Measurements from ENCODE around the gene RSPH9. TPM values are rescaled to one million over a fixed set of nuclear protein-coding genes. Genes with fewer than 3 reads are reported as not detected.
"Not testable (repeated sequence)": the region's sequence is repeated elsewhere in the genome, so short reads cannot be mapped to it uniquely, and the experiment has no call there.

Gene RSPH9
- total and polyA plus RNA-seq, 4 donors = 1.6 to 7.1 (median 5.6) TPM

- no peaks in the 10 kb centered on the region for H3K9me3 ChIP-seq (ENCODE audit: control insufficient read depth, insufficient read depth, low read length)
- no peak overlapping the region for H3K27ac ChIP-seq (ENCODE audit: low read depth, low read length)
- WGBS (ENCODE audit: insufficient coverage) = 59% methylated on average over 4 of the region's 8 CpGs
- H3K27me3 ChIP-seq (ENCODE audit: control insufficient read depth, insufficient read depth, low read length) = no peaks in the 10 kb centered on the region
- H3K36me3 ChIP-seq (ENCODE audit: control insufficient read depth, insufficient read depth, low read length) = no peaks in the 10 kb centered on the region
- DNase-seq (ENCODE audit: low read depth in 4 of 6, low spot score in 6 of 6) = peak in 1 of 6 donors; percentile 55
- peaks cover 22% of the 10 kb centered on the region for H3K4me1 ChIP-seq (ENCODE audit: control insufficient read depth, insufficient read depth, low read length)
- no peak overlapping the region for H3K4me3 ChIP-seq (ENCODE audit: low read depth, low read length)
Measured at GRCh38 chr6:43698584-43699349, 53.9 kb downstream of the RSPH9 start.

DNA sequence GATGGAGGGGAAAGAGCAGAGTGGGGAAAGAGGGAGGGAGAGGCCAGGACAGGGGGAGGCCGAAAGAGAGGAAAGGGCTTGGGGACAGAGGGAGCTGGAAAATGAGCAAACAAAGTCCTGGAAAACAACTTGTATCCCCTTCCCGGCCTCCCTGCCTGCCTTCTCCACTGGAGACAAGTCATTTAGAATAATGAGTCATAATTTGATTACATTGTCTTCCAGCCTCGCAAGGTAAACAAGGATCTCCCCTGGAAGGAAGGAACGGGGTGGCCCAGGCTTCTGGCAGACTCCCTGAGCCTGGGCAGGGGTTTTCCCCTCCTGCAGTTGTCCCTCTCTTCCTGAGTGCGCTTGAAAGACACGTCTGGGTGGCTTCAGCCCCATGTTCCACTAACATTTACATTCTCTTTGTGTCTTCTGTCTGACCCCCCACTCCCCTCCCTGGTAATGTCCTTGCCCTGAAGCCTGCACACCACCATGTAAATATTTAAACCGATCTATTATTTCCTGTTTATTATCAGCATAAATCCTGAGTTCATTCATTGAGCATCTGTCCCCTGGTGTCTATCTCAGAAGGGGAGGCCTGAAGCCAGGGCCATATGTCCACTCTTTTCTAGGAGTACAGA lies 54.8 kb downstream of the RSPH9 start:
- H3K9me3 ChIP-seq (ENCODE audit: control insufficient read depth, insufficient read depth, low read length) = no peaks in the 10 kb centered on the region
- no peaks in the 10 kb centered on the region for H3K36me3 ChIP-seq (ENCODE audit: control insufficient read depth, insufficient read depth, low read length)
- no peaks in the 10 kb centered on the region for H3K27me3 ChIP-seq (ENCODE audit: control insufficient read depth, insufficient read depth, low read length)
- H3K4me1 ChIP-seq (ENCODE audit: control insufficient read depth, insufficient read depth, low read length) = peaks cover 22% of the 10 kb centered on the region
- peak overlapping the region; percentile 44 for H3K27ac ChIP-seq (ENCODE audit: low read depth, low read length)
- 33% methylated on average over 5 of the region's 7 CpGs for WGBS (ENCODE audit: insufficient coverage)
- H3K4me3 ChIP-seq (ENCODE audit: low read depth, low read length) = no peak overlapping the region
- DNase-seq (ENCODE audit: low read depth in 4 of 6, low spot score in 6 of 6) = no peak

GRCh38 chr6:43700939-43701560 lies 56.2 kb downstream of the RSPH9 start:
- H3K27ac ChIP-seq (ENCODE audit: low read depth, low read length); H3K36me3 ChIP-seq (ENCODE audit: control insufficient read depth, insufficient read depth, low read length); H3K27me3 ChIP-seq (ENCODE audit: control insufficient read depth, insufficient read depth, low read length); DNase-seq (ENCODE audit: low read depth in 4 of 6, low spot score in 6 of 6); H3K4me3 ChIP-seq (ENCODE audit: low read depth, low read length); H3K9me3 ChIP-seq (ENCODE audit: control insufficient read depth, insufficient read depth, low read length): not testable (repeated sequence)
- 100% methylated on average over 3 of the region's 10 CpGs for WGBS (ENCODE audit: insufficient coverage)
- peaks cover 22% of the 10 kb centered on the region for H3K4me1 ChIP-seq (ENCODE audit: control insufficient read depth, insufficient read depth, low read length)

- no peak overlapping the region for H3K4me3 ChIP-seq (ENCODE audit: low read depth, low read length)
- H3K36me3 ChIP-seq (ENCODE audit: control insufficient read depth, insufficient read depth, low read length) = no peaks in the 10 kb centered on the region
- no peak for DNase-seq (ENCODE audit: low read depth in 4 of 6, low spot score in 6 of 6)
- peaks cover 22% of the 10 kb centered on the region for H3K4me1 ChIP-seq (ENCODE audit: control insufficient read depth, insufficient read depth, low read length)
- 5% methylated on average over 2 of the region's 2 CpGs for WGBS (ENCODE audit: insufficient coverage)
- H3K27ac ChIP-seq (ENCODE audit: low read depth, low read length) = peak overlapping the region; percentile 41
- H3K9me3 ChIP-seq (ENCODE audit: control insufficient read depth, insufficient read depth, low read length) = no peaks in the 10 kb centered on the region
- no peaks in the 10 kb centered on the region for H3K27me3 ChIP-seq (ENCODE audit: control insufficient read depth, insufficient read depth, low read length)
Measured at GRCh38 chr6:43702171-43702533, 57.3 kb downstream of the RSPH9 start.

- Histone ChIP-seq H3K36me3 (ENCODE audit: control insufficient read depth, insufficient read depth, low read length) (no peaks in the 10 kb centered on the region), H3K9me3 (ENCODE audit: control insufficient read depth, insufficient read depth, low read length) (no peaks in the 10 kb centered on the region), H3K27me3 (ENCODE audit: control insufficient read depth, insufficient read depth, low read length) (no peaks in the 10 kb centered on the region), H3K4me1 (ENCODE audit: control insufficient read depth, insufficient read depth, low read length) (peaks cover 22% of the 10 kb centered on the region), H3K4me3 (ENCODE audit: low read depth, low read length) (no peak overlapping the region), H3K27ac (ENCODE audit: low read depth, low read length) (peak overlapping the region; percentile 41)
- WGBS (ENCODE audit: insufficient coverage) = 37% methylated on average over 12 of the region's 15 CpGs
- peak in 1 of 6 donors; percentile 76 for DNase-seq (ENCODE audit: low read depth in 4 of 6, low spot score in 6 of 6)
Measured at GRCh38 chr6:43702534-43703440, 58.0 kb downstream of the RSPH9 start.

GRCh38 chr6:43703512-43704429 lies 58.9 kb downstream of the RSPH9 start:
- H3K27me3 ChIP-seq (ENCODE audit: control insufficient read depth, insufficient read depth, low read length) = no peaks in the 10 kb centered on the region
- no peaks in the 10 kb centered on the region for H3K9me3 ChIP-seq (ENCODE audit: control insufficient read depth, insufficient read depth, low read length)
- H3K36me3 ChIP-seq (ENCODE audit: control insufficient read depth, insufficient read depth, low read length) = no peaks in the 10 kb centered on the region
- peak overlapping the region; percentile 41 for H3K27ac ChIP-seq (ENCODE audit: low read depth, low read length)
- peaks cover 20% of the 10 kb centered on the region for H3K4me1 ChIP-seq (ENCODE audit: control insufficient read depth, insufficient read depth, low read length)
- DNase-seq (ENCODE audit: low read depth in 4 of 6, low spot score in 6 of 6) = no peak
- no peak overlapping the region for H3K4me3 ChIP-seq (ENCODE audit: low read depth, low read length)
- WGBS (ENCODE audit: insufficient coverage) = 73% methylated on average over 3 of the region's 8 CpGs

DNA sequence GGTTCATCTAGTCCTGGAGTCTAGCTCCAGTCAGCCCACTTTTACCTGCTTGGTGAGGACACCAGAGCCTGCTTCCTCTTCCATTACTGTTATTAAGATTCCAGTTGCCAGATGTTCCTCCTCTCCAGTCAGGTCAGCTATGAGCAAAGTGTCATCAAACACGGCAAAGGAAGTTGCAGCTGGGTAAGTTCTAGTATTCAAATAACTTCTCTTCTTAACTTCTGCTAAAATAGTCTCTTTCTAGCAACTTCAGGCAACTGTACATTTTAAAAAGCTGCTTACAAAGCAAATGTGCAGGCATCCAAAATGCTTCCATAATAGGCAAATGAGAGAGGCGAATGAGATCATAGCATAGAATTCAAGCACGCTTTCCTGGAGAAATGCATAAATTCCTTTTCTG lies 61.2 kb downstream of the RSPH9 start:
- no peaks in the 10 kb centered on the region for H3K9me3 ChIP-seq (ENCODE audit: control insufficient read depth, insufficient read depth, low read length)
- H3K4me3 ChIP-seq (ENCODE audit: low read depth, low read length) = no peak overlapping the region
- peaks cover 12% of the 10 kb centered on the region for H3K4me1 ChIP-seq (ENCODE audit: control insufficient read depth, insufficient read depth, low read length)
- H3K27ac ChIP-seq (ENCODE audit: low read depth, low read length) = peak overlapping the region; percentile 55
- no peaks in the 10 kb centered on the region for H3K27me3 ChIP-seq (ENCODE audit: control insufficient read depth, insufficient read depth, low read length)
- 82% methylated on average over 2 of the region's 3 CpGs for WGBS (ENCODE audit: insufficient coverage)
- no peak for DNase-seq (ENCODE audit: low read depth in 4 of 6, low spot score in 6 of 6)
- H3K36me3 ChIP-seq (ENCODE audit: control insufficient read depth, insufficient read depth, low read length) = no peaks in the 10 kb centered on the region

GRCh38 chr6:43706788-43707187 lies 62.0 kb downstream of the RSPH9 start:
- H3K9me3 ChIP-seq (ENCODE audit: control insufficient read depth, insufficient read depth, low read length) = no peaks in the 10 kb centered on the region
- peaks cover 12% of the 10 kb centered on the region for H3K4me1 ChIP-seq (ENCODE audit: control insufficient read depth, insufficient read depth, low read length)
- H3K4me3 ChIP-seq (ENCODE audit: low read depth, low read length) = no peak overlapping the region
- H3K27me3 ChIP-seq (ENCODE audit: control insufficient read depth, insufficient read depth, low read length) = peaks cover under 1% of the 10 kb centered on the region
- WGBS (ENCODE audit: insufficient coverage) = 68% methylated on average over 8 of the region's 8 CpGs
- H3K27ac ChIP-seq (ENCODE audit: low read depth, low read length) = peak overlapping the region; percentile 55
- H3K36me3 ChIP-seq (ENCODE audit: control insufficient read depth, insufficient read depth, low read length) = no peaks in the 10 kb centered on the region
- no peak for DNase-seq (ENCODE audit: low read depth in 4 of 6, low spot score in 6 of 6)
